22Rv1 (cell line): ENCODE measurements around the gene PLEKHJ1.
A peak's percentile ranks its signal among the peaks of the same experiment; 100 is the strongest.
"Not testable (repeated sequence)": the region's sequence is repeated elsewhere in the genome, so short reads cannot be mapped to it uniquely, and the experiment has no call there.

Experiments used
- H3K27ac ChIP-seq: fragments of 450-650 bp; 2 replicates; pipeline ENCODE4 v1.5.1; 2017
- ZFX ChIP-seq: fragments of 450-650 bp; IDR thresholded peaks from 2 replicates; pipeline ENCODE4 v1.6.1; 2017; ENCODE audit warnings: antibody characterized with exemption, borderline replicate concordance
- TF ChIP-seq, protein P1 (sequence below): fragments of 450-650 bp; IDR thresholded peaks from 2 replicates; pipeline ENCODE4 v1.5.1; 2017; ENCODE audit warnings: mild to moderate bottlenecking

The PLEKHJ1 gene, protein sequence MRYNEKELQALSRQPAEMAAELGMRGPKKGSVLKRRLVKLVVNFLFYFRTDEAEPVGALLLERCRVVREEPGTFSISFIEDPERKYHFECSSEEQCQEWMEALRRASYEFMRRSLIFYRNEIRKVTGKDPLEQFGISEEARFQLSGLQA

DNA sequence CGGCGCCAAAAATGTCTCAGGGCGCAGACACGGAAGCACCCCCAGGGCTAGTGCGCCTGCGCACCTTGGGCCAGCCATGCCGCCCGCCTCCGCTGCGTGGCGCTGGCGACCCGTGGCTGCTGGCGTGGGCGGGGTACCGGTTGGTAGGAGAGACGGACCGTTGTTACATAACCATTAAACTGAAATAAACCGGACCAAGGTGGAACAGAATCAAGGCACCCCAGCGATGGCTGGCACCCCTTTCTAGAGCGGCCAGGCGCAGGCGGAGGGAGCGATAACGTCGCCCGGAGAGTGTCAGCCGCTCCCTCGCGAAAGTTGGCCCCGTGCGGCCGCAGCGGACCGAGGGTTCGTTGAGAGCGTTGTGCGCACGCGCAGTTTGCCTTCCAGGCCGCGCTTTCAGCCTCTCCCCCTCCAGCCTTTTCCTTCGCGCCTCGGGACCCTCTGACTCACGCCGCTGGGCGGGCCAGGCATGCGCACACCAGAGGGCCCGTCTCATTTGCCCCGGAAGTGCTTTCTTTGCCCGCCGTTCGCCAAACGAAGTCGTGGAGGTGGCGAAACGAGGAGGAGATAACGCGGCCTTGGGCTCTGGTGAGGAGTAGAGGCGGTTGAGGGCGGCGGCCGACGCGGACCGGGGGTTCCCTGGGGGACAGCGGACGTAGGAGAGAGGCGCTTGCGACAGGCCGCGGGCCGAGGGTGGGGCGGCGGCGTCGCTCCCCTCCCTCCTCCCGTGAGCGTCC, at the start of gene PLEKHJ1, which contains the start of gene SF3A2:
Gene PLEKHJ1 (minus strand): TSS at position 16 of the 737 bp plus-strand sequence. CDS start 81 bp downstream, outside the sequence.
Gene SF3A2 (plus strand): TSS at position 511 of the 737 bp plus-strand sequence. CDS start 6,595 bp downstream, outside the sequence.
- H3K27ac ChIP-seq: peak within 1 kb of the TSS; percentile 96
- no peak for TF ChIP-seq ZFX
- TF ChIP-seq, protein P1, sequence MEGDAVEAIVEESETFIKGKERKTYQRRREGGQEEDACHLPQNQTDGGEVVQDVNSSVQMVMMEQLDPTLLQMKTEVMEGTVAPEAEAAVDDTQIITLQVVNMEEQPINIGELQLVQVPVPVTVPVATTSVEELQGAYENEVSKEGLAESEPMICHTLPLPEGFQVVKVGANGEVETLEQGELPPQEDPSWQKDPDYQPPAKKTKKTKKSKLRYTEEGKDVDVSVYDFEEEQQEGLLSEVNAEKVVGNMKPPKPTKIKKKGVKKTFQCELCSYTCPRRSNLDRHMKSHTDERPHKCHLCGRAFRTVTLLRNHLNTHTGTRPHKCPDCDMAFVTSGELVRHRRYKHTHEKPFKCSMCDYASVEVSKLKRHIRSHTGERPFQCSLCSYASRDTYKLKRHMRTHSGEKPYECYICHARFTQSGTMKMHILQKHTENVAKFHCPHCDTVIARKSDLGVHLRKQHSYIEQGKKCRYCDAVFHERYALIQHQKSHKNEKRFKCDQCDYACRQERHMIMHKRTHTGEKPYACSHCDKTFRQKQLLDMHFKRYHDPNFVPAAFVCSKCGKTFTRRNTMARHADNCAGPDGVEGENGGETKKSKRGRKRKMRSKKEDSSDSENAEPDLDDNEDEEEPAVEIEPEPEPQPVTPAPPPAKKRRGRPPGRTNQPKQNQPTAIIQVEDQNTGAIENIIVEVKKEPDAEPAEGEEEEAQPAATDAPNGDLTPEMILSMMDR: peak; percentile 99

DNA sequence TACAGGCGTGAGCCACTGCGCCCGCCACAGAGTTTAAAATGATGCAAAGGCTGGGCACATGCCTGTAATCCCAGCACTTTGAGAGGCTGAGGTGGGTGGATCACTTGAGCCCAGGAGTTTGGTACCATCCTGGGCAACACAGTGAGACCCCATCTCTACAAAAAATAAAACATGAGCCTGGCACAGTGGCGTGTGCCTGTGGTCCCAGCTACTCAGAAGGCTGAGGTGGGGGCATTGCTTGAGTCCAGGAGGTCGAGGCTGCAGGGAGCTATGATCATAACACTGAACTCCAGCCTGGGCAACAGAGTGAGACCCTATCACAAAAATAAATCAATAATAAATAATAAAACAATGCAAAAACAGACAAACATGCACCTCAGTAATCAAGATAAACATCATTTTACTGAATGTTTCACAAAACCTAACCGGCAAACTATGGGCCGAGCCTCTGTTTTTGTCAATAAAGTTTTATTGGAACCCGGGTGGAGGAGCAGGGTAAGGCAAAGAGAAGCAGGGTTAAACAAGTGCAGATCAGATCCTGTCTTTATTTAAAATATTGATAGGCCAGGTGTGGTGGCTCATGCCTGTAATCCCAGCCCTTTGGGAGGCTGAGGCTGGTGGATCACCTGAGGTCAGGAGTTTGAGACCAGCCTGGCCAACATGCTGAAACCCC, 47.8 kb upstream of the PLEKHJ1 start:
- no peak overlapping the region for H3K27ac ChIP-seq
- TF ChIP-seq ZFX: no peak
- TF ChIP-seq, protein P1: no peak

DNA sequence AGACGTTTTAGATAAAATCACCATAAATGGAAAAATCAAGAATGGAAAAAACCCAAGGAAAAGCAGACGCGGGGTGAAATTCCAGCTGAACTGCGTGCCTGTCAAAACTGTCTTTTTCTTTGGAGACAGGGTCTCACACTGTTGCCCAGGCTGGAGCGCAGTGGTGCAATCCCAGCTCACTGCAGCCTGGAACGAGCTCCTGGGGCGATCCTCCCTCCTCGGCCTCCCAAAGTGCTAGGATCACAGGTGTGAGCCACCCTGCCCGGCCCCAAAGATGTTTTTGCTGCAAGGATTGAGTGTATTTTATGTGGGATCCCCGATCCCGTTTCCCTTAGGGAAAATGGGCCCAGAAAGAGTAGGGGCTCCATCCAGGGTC, 46.7 kb upstream of the PLEKHJ1 start:
- TF ChIP-seq ZFX: no peak
- TF ChIP-seq, protein P1: no peak
- H3K27ac ChIP-seq: no peak overlapping the region

DNA sequence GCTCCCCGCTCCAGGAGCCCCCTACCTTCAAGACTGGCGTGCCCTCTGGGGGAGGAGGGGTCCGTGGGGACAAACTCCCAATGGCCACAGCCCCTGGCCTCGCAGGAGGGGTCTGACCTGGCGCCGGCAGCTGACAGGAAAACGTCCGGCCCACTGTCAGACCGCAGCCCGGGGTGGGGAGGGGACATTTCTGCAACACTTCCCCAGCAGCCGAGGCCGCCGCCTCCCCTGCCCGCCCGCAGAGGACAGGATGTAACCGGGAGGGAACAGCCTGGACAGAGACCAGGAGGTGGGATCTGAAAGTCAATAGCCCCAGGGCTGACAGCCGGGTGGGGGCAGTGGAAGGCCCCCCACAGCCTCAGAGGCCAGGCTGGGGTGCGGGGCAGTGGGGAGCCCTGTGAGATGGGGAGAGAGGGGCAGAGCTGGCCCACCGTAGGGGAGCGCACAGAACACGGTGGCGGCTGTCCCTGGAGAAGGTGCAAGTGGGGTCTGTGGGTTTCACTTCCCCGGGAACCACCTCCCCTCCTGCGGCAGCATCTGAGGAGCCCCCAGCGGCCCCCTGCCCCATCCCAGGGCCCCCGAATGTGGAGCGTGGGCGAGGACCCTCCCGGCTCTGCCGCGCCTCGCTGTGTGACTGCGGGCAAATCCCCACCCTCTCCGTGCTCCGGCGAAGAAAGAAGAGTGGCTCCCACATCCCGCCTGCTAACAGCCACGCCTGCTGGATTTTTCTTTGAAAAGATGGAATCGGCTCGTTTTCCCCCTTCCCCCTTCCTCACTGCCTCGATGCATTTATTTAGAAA, 46.1 kb upstream of the PLEKHJ1 start, which contains the start of gene PEAK3:
Gene PEAK3 (minus strand): TSS at position 114 of the 800 bp plus-strand sequence. CDS start 1,244 bp downstream, outside the sequence.
- H3K27ac ChIP-seq: no peak within 1 kb of the TSS
- TF ChIP-seq ZFX: no peak
- TF ChIP-seq, protein P1: no peak

DNA sequence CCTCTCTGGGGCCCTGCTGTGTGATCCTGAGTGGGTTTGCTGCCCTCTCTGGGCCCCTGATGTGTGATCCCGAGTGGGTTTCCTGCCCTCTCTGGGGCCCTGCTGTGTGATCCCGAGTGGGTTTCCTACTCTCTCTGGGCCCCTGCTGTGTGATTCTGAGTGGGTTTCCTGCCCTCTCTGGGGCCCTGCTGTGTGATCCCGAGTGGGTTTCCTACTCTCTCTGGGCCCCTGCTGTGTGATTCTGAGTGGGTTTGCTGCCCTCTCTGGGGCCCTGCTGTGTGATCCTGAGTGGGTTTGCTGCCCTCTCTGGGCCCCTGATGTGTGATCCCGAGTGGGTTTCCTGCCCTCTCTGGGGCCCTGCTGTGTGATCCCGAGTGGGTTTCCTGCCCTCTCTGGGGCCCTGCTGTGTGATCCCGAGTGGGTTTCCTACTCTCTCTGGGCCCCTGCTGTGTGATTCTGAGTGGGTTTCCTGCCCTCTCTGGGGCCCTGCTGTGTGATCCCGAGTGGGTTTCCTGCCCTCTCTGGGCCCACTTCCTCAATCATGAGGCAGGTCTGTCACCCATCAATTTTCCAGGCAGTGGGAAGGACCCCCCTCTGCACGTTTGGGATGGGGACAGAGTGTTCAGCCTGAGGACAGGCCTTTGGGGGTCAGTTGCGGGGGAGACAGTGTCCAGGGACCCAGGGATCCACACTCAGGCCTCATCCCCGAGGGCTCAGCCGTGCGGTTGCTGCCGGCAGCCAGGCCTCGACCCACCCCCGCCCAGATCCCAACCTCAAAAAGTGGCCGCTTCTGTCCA, 45.3 kb upstream of the PLEKHJ1 start:
- not testable (repeated sequence) for H3K27ac ChIP-seq

DNA sequence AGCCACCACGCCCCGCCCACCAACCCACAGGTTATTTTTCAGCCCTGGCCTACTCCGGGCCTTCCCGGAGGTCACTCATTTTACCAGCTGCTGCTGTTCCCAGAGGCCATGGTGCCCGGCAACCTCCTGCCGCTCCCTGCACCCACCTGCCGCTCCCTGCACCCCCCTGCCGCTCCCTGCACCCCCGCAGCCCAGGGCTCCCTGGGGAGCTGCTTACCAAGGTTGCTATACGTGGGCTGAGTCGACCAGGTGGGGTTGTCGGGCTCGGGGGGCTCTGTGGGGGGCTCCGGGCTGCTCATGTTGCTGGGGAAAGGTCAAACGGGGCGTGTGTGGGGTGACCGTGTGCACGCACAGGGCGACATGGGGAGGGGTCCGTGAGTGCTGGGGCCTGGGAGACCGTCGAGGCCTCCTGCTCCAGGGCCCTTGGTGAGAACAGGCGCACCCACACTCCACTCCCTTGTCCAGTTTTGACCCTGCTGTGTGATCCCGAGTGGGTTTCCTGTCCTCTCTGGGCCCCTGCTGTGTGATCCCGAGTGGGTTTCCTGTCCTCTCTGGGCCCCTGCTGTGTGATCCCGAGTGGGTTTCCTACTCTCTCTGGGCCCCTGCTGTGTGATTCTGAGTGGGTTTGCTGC, 44.6 kb upstream of the PLEKHJ1 start:
- TF ChIP-seq, protein P1: no peak
- TF ChIP-seq ZFX: no peak
- no peak overlapping the region for H3K27ac ChIP-seq
